Epithelial cell of prostate (primary cell): ENCODE results near the gene SREBF1.

Experiments used
- DNase-seq: peaks from one replicate; pipeline ENCODE4 v3.0.0-alpha.2; 2011; ENCODE audit warnings: low read depth, low spot score
- H3K27ac ChIP-seq: fragments of 450-650 bp; 2 replicates; pipeline ENCODE4 v1.5.1; 2017; ENCODE audit warnings: mild to moderate bottlenecking

SREBF1 gene

DNA sequence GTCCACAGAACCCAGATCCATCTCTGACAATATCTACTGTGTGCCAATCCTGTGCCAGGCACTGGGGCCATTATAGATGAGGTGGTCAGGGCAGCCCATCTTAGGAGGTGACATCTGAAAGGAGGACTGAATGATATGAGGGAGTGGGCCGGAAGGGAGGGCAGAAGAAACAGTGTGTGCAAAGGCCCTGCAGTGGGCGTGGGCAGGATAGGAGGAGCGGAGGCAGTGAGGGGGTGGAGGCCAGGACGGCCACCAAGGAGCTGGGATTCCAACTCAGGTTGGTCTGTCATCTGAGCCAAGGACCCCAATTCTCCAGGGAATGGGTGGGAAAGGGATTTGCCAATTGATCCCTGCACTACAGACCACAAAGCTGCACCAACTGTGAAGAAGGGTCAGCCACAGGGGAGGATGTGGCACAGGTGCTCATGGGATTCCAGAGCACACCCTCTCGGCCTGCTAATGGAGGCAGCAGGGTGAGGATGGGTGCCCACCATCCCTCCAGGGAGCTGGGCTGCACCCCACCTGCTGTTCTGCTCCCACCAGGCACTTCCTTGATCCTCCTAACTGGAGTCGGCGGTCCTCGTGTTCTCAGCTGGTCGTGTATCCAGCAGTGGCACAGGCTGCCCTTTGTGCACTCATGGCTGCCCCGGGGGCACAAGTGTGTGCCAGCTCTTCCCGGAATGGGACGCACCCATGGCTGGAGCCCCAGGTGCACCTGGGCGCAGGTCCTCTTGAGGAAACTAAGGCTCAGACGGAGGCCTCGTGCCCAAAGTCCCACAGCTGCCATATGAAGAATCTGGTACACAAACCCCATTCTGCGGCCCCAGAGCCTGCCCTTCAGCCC lies 9.6 kb downstream of the SREBF1 start:
- no peak for DNase-seq
- H3K27ac ChIP-seq, result peak overlapping the region; percentile 97

GRCh38 chr17:17826342-17826713 lies 10.5 kb downstream of the SREBF1 start:
- H3K27ac ChIP-seq, result peak overlapping the region; percentile 97
- DNase-seq, result no peak

DNA sequence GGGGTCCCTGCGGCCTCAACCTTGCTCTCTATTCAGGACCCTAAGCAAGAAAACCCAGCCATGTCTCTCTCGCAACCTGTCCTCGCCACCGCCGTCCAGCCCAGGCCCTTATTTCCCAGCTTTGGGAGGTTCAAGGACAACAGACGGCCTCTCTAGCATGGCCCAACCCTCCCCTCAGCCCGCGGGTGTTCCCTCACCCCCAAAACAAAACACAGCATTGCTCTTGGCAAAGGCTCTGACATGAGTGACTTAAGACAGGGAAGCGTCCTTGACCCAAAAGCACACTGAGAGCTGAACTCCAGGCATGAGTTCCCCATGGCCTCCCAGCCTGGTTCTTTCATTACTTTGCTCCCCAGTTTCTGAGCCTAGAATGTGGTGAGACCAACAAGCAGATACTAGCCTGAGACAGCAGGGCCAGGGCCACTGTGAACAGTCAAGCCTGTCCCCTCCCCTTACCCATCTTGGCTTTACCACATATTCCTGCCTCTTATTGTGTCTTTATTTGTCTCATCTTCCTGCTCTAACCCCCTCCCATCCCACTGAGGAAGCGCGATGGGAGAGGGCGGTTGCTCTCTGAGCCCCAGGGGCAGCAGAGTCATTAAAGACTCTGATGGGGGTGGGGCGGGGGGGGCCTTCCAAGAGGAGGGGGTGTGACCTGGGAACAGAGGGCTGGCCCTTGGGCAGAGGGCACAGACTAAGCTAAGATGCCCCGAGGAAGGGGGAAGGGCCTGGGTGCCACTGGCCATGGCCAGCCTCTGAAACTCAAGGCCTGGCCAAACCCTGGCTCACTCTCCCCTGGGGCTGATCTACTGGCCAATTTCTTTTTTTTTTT lies 11.8 kb downstream of the SREBF1 start:
- peak overlapping the region; percentile 97 for H3K27ac ChIP-seq
- DNase-seq, result no peak

- DNase-seq, result no peak
- H3K27ac ChIP-seq, result peak overlapping the region; percentile 97
These were observed 12.5 kb downstream of the SREBF1 start for GRCh38 chr17:17824119-17824782.

- no peak for DNase-seq
- H3K27ac ChIP-seq, result peak overlapping the region; percentile 97
These were observed 13.2 kb downstream of the SREBF1 start for GRCh38 chr17:17823433-17824118.

GRCh38 chr17:17822616-17823015 lies 14.2 kb downstream of the SREBF1 start:
- H3K27ac ChIP-seq, result peak overlapping the region; percentile 97
- DNase-seq, result no peak

GRCh38 chr17:17822189-17822588 lies 14.6 kb downstream of the SREBF1 start:
- H3K27ac ChIP-seq, result peak overlapping the region; percentile 97
- DNase-seq, result no peak

DNA sequence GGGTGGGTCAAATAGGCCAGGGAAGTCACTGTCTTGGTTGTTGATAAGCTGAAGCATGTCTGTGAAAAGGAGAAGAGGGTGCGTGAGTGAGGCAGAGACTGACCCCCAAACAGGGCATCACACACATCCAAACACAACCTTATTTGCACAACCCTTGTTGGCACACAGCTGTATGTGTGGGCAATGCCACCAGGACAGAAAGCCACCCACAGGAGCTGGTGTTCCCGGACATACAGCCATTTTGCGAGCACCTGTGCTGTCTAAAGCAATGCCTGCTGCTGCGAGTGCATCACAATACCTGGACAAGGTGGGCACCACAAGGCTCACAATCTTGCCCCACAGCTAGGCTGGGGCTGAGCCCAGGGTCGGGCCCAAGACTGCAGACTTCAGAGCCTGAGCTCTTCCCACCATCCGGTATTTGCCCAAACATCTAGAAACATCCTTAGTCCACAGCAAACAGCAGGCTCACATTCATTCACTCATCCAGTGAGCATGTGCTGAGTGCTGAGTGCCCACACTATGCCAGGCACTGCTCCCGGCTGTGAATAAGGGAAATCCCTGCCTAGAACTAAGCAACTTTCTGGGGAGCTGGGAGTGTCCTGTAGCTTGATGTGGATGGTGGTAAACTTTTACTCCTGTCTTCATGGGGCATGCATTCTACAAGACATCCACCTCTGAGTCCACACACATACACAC lies 16.2 kb downstream of the SREBF1 start:
- H3K27ac ChIP-seq, result peak overlapping the region; percentile 97
- no peak for DNase-seq

DNA sequence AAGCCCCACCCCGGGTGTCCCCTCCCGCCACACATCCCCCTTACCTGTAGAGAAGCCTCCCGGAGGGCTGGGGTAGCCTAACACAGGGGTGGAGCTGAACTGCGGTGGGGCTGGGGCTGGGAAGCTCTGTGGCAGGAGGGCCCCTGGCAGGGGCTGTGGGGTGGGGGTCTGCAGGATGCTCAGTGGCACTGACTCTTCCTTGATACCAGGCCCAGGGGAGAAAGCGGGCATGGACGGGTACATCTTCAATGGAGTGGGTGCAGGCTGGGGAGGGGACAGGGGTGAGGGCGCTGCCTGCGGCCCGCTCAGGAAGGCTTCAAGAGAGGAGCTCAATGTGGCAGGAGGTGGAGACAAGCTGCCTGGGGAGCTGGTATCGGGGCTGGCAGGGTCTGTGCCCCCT lies 16.7 kb downstream of the SREBF1 start:
- peak overlapping the region; percentile 97 for H3K27ac ChIP-seq

GRCh38 chr17:17819561-17819995 lies 17.2 kb downstream of the SREBF1 start:
- peak overlapping the region; percentile 97 for H3K27ac ChIP-seq

More for the DNA sequence above, 16.7 kb downstream of the SREBF1 start:
- DNase-seq, result no peak

DNA sequence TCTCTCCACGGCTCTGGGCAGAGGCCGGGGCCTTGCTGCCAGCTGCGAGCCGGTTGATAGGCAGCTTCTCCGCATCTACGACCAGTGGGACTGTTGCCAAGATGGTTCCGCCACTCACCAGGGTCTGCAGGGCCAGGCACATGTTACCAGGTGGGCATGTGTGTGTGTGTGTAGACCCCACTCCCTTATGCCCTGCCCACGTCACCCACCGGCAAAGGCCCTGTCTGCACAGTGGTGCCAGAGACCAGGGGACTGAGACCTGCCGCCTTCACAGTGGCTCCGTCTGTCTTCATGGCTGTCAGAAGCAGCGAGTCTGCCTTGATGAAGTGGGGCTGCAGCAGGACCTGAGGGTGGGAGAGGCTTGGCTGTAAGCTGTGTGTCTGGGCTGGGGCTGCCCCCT lies 17.7 kb downstream of the SREBF1 start:
- no peak for DNase-seq
- peak overlapping the region; percentile 97 for H3K27ac ChIP-seq

More at GRCh38 chr17:17819561-17819995, 17.2 kb downstream of the SREBF1 start:
- DNase-seq, result peak; percentile 59

GRCh38 chr17:17818088-17818526 lies 18.7 kb downstream of the SREBF1 start:
- DNase-seq, result no peak
- no peak overlapping the region for H3K27ac ChIP-seq

GRCh38 chr17:17817552-17817947 lies 19.2 kb downstream of the SREBF1 start:
- DNase-seq, result no peak
- H3K27ac ChIP-seq, result no peak overlapping the region

GRCh38 chr17:17816831-17817551 lies 19.8 kb downstream of the SREBF1 start:
- no peak overlapping the region for H3K27ac ChIP-seq
- DNase-seq, result no peak

DNA sequence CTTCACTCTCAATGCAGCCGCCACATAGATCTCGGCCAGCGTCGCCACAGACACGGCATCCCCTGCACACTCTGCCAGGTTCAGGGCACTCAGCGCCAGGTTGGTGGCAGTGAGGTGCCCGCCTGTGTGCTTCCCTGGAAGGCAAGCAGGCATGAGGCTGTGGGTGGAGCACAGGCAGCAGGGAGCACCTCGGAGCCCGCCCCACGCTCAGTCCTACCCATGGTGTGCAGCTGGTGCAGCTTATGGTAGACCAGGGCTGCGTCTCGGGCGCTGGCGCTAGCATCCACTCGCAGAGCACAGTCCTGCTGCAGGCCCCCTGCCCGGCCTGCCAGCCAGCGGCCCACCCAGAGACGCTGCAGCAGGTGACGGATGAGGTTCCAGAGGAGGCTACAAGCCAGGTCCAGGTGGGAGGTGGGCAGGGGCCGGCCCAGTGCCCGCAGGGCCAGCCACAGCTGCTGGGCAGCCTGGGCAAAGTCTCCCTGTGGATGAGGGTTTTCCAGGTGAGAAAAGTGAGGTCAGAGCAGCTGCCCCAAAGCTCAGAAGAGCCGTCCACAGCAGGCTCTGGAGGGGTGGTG lies 20.5 kb downstream of the SREBF1 start:
- no peak overlapping the region for H3K27ac ChIP-seq
- no peak for DNase-seq

- no peak for DNase-seq
- peak overlapping the region; percentile 9 for H3K27ac ChIP-seq
These were observed 21.2 kb downstream of the SREBF1 start for GRCh38 chr17:17815436-17816200.

DNA sequence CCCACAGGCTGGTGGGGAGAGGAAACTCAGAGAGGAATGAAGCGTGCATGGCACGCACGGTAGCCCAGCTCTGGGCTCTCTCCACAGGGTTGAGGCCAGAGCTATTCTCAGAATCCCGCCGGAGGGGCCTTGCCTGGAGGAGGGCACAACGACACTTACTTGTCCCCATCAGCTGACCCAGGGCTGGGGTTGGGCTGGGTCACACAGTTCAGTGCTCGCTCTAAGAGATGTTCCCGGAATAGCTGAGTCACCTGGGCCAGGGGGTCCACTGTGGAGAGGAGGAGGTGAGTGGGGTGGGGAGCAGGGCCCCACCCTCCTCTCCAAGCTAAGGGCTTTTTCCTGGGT lies 21.8 kb downstream of the SREBF1 start:
- DNase-seq, result no peak

More for the DNA sequence above, 21.8 kb downstream of the SREBF1 start:
- H3K27ac ChIP-seq, result peak overlapping the region; percentile 9
